Panc1 (cell line): Measurements from ENCODE around the gene HTN1. TPM values are rescaled to one million over a fixed set of nuclear protein-coding genes. Genes with fewer than 3 reads are reported as not detected.
"Not testable (repeated sequence)": the region's sequence is repeated elsewhere in the genome, so short reads cannot be mapped to it uniquely, and the experiment has no call there.

Source experiments
- ATAC-seq: fragments of 200-7000 bp; cut with Tn5 transposase; 2 replicates; pipeline ENCODE4 v1.9.1; 2020; ENCODE audit warnings: mild to moderate bottlenecking, moderate library complexity
- BruUV-seq: library from RNA; stranded (reverse); fragments of 400-500 nt; replicated peaks from 2 replicates; lab custom pipeline; 2021; lab: Mats Ljungman, UMichigan
- CTCF ChIA-PET: fragments of 300-600 bp; sonication (Branson Sonifier 250); formaldehyde crosslinking; loops from one replicate; lab custom pipeline; 2022; ENCODE audit warnings: antibody characterized with exemption; lab: Charles Lee
- POLR2A ChIA-PET: fragments of 300-600 bp; sonication (Branson Sonifier 250); formaldehyde crosslinking; loops from one replicate; lab custom pipeline; 2022; ENCODE audit warnings: antibody characterized with exemption; lab: Charles Lee
- DNase-seq: peaks from one replicate; pipeline ENCODE4 v3.0.0-alpha.2; 2010; ENCODE audit warnings: low read depth, low spot score
- H3K27ac ChIP-seq: 2 replicates; pipeline ENCODE4 v1.5.1; 2011; ENCODE audit warnings: mild to moderate bottlenecking, low read length, inconsistent platforms
- H3K27me3 ChIP-seq: fragments of 200-500 bp; sonication (Bioruptor generic); 2 replicates; pipeline ENCODE4 v1.6.0; 2014; ENCODE audit warnings: low read length, inconsistent platforms; ENCODE audit not compliant: control insufficient read depth, insufficient read depth
- H3K36me3 ChIP-seq: fragments of 200-500 bp; sonication (Bioruptor generic); 2 replicates; pipeline ENCODE4 v1.5.1; 2014; ENCODE audit warnings: inconsistent platforms, mild to moderate bottlenecking, low read length, moderate library complexity; ENCODE audit not compliant: control insufficient read depth, insufficient read depth
- H3K4me1 ChIP-seq: 2 replicates; pipeline ENCODE4 v1.5.1; 2011; ENCODE audit warnings: inconsistent platforms, mild to moderate bottlenecking, low read length, moderate library complexity; ENCODE audit not compliant: control insufficient read depth, insufficient read depth
- H3K4me3 ChIP-seq, 2 experiments: 2 replicates each; pipeline ENCODE4 v1.5.1; 2011 to 2012; ENCODE audit warnings: low read depth in 2 of 2, low read length in 2 of 2, mild to moderate bottlenecking in 2 of 2, inconsistent platforms in 1 of 2, moderate library complexity in 1 of 2
- H3K9me3 ChIP-seq: fragments of 200-500 bp; sonication (Bioruptor generic); 2 replicates; pipeline ENCODE4 v1.5.1; 2014; ENCODE audit warnings: low read depth, mild to moderate bottlenecking, inconsistent platforms, low read length, moderate library complexity; ENCODE audit not compliant: control insufficient read depth, insufficient read depth
- POLR2AphosphoS5 ChIP-seq: IDR thresholded peaks from 2 replicates; pipeline ENCODE4 v1.6.1; 2012; ENCODE audit warnings: mild to moderate bottlenecking, low read depth, low read length, moderate library complexity
- SIN3A ChIP-seq: IDR thresholded peaks from 2 replicates; pipeline ENCODE4 v1.6.1; 2012; ENCODE audit warnings: low read depth, mild to moderate bottlenecking, low read length, moderate library complexity, borderline replicate concordance; ENCODE audit not compliant: insufficient read depth
- TCF7L2 ChIP-seq: IDR thresholded peaks from 2 replicates; pipeline ENCODE4 v1.6.1; 2011; ENCODE audit warnings: mild to moderate bottlenecking, low read depth, low read length, inconsistent platforms
- in situ Hi-C: cut with HindIII; loops from 2 replicates; pipeline ENCODE4 v1.10.0; 2016; ENCODE audit warnings: low sequenced_read_pairs, low pct_unique_long_range_greater_than_20kb
- intact Hi-C: fragments of 100-400 bp; cut with micrococcal nuclease; formaldehyde crosslinking; loops from one replicate; pipeline ENCODE4 v1.10.0; 2022; ENCODE audit not compliant: unreplicated experiment
- total RNA-seq: library from RNA; stranded (reverse); gene quantifications from one replicate; pipeline ENCODE4 v1.2.1, GENCODE V29; 2021; ENCODE audit not compliant: unreplicated experiment
- TF ChIP-seq, protein P1 (sequence below): fragments of 450-650 bp; IDR thresholded peaks from 2 replicates; pipeline ENCODE4 v1.5.1; 2017; ENCODE audit warnings: mild to moderate bottlenecking
- TF ChIP-seq, protein P2 (sequence below), 2 experiments: IDR thresholded peaks; 2 replicates each; pipeline ENCODE4 v1.6.1; 2011 to 2012; ENCODE audit warnings: low read depth in 2 of 2, control low read depth in 1 of 2, low read length in 1 of 2, mild to moderate bottlenecking in 1 of 2, moderate library complexity in 1 of 2; ENCODE audit not compliant: insufficient read depth in 1 of 2

The HTN1 gene
- total RNA-seq, 1 experiment from 2014 or later, result not detected

- CTCF ChIA-PET, result no interaction called here
- H3K4me1 ChIP-seq, result no peaks in the 10 kb centered on the region
- H3K36me3 ChIP-seq, result no peaks in the 10 kb centered on the region
- no TSS peak for BruUV-seq
- DNase-seq (no peak), ATAC-seq (no peak)
- no peak overlapping the region for H3K4me3 ChIP-seq
- POLR2A ChIA-PET, result no interaction called here
- no peaks in the 10 kb centered on the region for H3K27me3 ChIP-seq
- intact Hi-C loops (no loop called here), in situ Hi-C loops (no loop called here)
- H3K9me3 ChIP-seq, result no peaks in the 10 kb centered on the region
- TF ChIP-seq TCF7L2 (no peak), POLR2AphosphoS5 (no peak), SIN3A (no peak)
- TF ChIP-seq, protein P1, sequence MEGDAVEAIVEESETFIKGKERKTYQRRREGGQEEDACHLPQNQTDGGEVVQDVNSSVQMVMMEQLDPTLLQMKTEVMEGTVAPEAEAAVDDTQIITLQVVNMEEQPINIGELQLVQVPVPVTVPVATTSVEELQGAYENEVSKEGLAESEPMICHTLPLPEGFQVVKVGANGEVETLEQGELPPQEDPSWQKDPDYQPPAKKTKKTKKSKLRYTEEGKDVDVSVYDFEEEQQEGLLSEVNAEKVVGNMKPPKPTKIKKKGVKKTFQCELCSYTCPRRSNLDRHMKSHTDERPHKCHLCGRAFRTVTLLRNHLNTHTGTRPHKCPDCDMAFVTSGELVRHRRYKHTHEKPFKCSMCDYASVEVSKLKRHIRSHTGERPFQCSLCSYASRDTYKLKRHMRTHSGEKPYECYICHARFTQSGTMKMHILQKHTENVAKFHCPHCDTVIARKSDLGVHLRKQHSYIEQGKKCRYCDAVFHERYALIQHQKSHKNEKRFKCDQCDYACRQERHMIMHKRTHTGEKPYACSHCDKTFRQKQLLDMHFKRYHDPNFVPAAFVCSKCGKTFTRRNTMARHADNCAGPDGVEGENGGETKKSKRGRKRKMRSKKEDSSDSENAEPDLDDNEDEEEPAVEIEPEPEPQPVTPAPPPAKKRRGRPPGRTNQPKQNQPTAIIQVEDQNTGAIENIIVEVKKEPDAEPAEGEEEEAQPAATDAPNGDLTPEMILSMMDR, result no peak
- TF ChIP-seq, protein P2, sequence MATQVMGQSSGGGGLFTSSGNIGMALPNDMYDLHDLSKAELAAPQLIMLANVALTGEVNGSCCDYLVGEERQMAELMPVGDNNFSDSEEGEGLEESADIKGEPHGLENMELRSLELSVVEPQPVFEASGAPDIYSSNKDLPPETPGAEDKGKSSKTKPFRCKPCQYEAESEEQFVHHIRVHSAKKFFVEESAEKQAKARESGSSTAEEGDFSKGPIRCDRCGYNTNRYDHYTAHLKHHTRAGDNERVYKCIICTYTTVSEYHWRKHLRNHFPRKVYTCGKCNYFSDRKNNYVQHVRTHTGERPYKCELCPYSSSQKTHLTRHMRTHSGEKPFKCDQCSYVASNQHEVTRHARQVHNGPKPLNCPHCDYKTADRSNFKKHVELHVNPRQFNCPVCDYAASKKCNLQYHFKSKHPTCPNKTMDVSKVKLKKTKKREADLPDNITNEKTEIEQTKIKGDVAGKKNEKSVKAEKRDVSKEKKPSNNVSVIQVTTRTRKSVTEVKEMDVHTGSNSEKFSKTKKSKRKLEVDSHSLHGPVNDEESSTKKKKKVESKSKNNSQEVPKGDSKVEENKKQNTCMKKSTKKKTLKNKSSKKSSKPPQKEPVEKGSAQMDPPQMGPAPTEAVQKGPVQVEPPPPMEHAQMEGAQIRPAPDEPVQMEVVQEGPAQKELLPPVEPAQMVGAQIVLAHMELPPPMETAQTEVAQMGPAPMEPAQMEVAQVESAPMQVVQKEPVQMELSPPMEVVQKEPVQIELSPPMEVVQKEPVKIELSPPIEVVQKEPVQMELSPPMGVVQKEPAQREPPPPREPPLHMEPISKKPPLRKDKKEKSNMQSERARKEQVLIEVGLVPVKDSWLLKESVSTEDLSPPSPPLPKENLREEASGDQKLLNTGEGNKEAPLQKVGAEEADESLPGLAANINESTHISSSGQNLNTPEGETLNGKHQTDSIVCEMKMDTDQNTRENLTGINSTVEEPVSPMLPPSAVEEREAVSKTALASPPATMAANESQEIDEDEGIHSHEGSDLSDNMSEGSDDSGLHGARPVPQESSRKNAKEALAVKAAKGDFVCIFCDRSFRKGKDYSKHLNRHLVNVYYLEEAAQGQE (IDR thresholded peaks at IDR 0.05; ENCODE audit: insufficient read depth in 1 of 2, low read depth in 2 of 2, low read length in 1 of 2), result no peak
- no peak overlapping the region for H3K27ac ChIP-seq
Observed at GRCh38 chr4:70008771-70009170, 41.5 kb upstream of the HTN1 start.

DNA sequence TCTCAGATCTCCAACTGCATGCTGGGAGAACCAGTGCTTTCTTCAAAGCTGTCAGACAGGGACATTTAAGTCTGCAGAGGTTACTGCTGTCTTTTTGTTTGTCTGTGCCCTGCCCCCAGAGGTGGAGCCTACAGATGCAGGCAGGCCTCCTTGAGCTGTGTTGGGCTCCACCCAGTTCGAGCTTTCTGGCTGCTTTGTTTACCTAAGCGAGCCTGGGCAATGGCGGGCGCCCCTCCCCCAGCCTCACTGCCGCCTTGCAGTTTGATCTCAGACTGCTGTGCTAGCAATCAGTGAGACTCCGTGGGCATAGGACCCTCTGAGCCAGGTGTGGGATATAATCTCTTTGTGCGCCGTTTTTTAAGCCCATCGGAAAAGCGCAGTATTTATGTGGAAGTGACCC is 31.2 kb upstream of the HTN1 start:
- POLR2A ChIA-PET, intact Hi-C loops, H3K27me3 ChIP-seq, H3K9me3 ChIP-seq, H3K36me3 ChIP-seq, H3K4me1 ChIP-seq, BruUV-seq, H3K27ac ChIP-seq, ATAC-seq, CTCF ChIA-PET, in situ Hi-C loops, H3K4me3 ChIP-seq, DNase-seq: not testable (repeated sequence)

DNA sequence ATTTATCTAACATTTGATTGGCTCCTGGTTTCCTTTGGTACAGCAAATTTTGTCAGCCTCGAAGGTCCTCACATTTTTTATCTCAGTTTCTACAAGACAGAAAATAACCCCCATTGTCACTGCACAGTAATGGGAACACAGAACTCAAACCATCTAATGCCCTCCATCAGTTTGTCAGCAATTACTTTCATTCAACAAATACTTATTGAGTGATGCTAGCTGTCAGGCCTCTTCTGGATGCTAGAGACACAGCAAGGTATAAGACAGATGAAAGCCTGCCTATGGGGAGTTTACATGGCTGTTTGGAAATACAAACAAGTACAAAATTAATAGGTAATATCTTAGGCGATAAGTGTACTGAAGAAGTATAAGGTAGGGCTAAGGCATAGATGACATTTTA is 27.0 kb upstream of the HTN1 start:
- in situ Hi-C loops, result no loop called here
- Histone ChIP-seq H3K4me3 (no peak overlapping the region), H3K4me1 (no peaks in the 10 kb centered on the region), H3K27me3 (no peaks in the 10 kb centered on the region), H3K9me3 (no peaks in the 10 kb centered on the region), H3K36me3 (no peaks in the 10 kb centered on the region), H3K27ac (no peak overlapping the region)
- no peak for ATAC-seq
- TF ChIP-seq TCF7L2 (no peak), SIN3A (no peak), POLR2AphosphoS5 (no peak)
- TF ChIP-seq, protein P2 (IDR thresholded peaks at IDR 0.05; ENCODE audit: insufficient read depth in 1 of 2, low read depth in 2 of 2, low read length in 1 of 2), result no peak
- TF ChIP-seq, protein P1, result no peak
- no peak for DNase-seq
- intact Hi-C loops, result no loop called here
- CTCF ChIA-PET, result no interaction called here
- BruUV-seq, result no TSS peak
- POLR2A ChIA-PET, result no interaction called here
